ENCODE results near the gene ST3GAL3.

ST3GAL3 gene

GRCh38 chr1:43947061-43947873, 239.9 kb downstream of the ST3GAL3 start:
- no peak for DNase-seq

- no peak for DNase-seq
Observed at GRCh38 chr1:43947874-43948437, 240.6 kb downstream of the ST3GAL3 start.

GRCh38 chr1:43949678-43950077, 242.3 kb downstream of the ST3GAL3 start:
- DNase-seq: no peak

GRCh38 chr1:43951021-43951985, 244.0 kb downstream of the ST3GAL3 start:
- no peak for DNase-seq

GRCh38 chr1:43952731-43953346, 245.5 kb downstream of the ST3GAL3 start:
- DNase-seq: peak; percentile 98

GRCh38 chr1:43953361-43953760, 246.0 kb downstream of the ST3GAL3 start:
- no peak for DNase-seq

- DNase-seq: no peak
Observed at GRCh38 chr1:43954036-43954435, 246.7 kb downstream of the ST3GAL3 start.

GRCh38 chr1:43956234-43956633, 248.9 kb downstream of the ST3GAL3 start:
- no peak for DNase-seq

- no peak for DNase-seq
Observed at GRCh38 chr1:43957407-43958040, 250.2 kb downstream of the ST3GAL3 start.

- no peak for DNase-seq
Observed at GRCh38 chr1:43958351-43959255, 251.3 kb downstream of the ST3GAL3 start.

- DNase-seq: no peak
Observed at GRCh38 chr1:43960798-43961197, 253.5 kb downstream of the ST3GAL3 start.

GRCh38 chr1:43961692-43962091, 254.4 kb downstream of the ST3GAL3 start:
- no peak for DNase-seq

GRCh38 chr1:43962324-43962723, 255.0 kb downstream of the ST3GAL3 start:
- DNase-seq: no peak

- no peak for DNase-seq
Observed at GRCh38 chr1:43963006-43963405, 255.7 kb downstream of the ST3GAL3 start.

- no peak for DNase-seq
Observed at GRCh38 chr1:43963890-43964289, 256.6 kb downstream of the ST3GAL3 start.

GRCh38 chr1:43965316-43965715, 258.0 kb downstream of the ST3GAL3 start:
- DNase-seq: no peak

GRCh38 chr1:43968348-43968948, 261.1 kb downstream of the ST3GAL3 start:
- no peak for DNase-seq

GRCh38 chr1:43969416-43969745, 262.0 kb downstream of the ST3GAL3 start:
- DNase-seq: no peak

GRCh38 chr1:43969746-43970466, 262.6 kb downstream of the ST3GAL3 start, which contains the start of gene DPH2:
DPH2 (plus strand) TSS chr1:43970010; CDS start chr1:43970176, 166 bp downstream.
- peak; percentile 97 for DNase-seq

- DNase-seq: no peak
Observed at GRCh38 chr1:43970502-43970901, 263.2 kb downstream of the ST3GAL3 start.
